GM18951 (cell line): ENCODE results near the gene PRICKLE3.

Experiments used
- POLR2A ChIP-seq: IDR thresholded peaks from 4 replicates; pipeline ENCODE4 v1.6.1; 2011; ENCODE audit warnings: mild to moderate bottlenecking; ENCODE audit not compliant: insufficient read length, insufficient read depth; ENCODE audit errors: extremely low read depth
- in situ Hi-C: fragments of 300-500 bp; cut with MboI; formaldehyde crosslinking; loops from one replicate; pipeline ENCODE4 v1.12.0; 2022; ENCODE audit warnings: low sequenced_read_pairs, mixed read lengths, inconsistent platforms; ENCODE audit not compliant: unreplicated experiment

PRICKLE3 gene

DNA sequence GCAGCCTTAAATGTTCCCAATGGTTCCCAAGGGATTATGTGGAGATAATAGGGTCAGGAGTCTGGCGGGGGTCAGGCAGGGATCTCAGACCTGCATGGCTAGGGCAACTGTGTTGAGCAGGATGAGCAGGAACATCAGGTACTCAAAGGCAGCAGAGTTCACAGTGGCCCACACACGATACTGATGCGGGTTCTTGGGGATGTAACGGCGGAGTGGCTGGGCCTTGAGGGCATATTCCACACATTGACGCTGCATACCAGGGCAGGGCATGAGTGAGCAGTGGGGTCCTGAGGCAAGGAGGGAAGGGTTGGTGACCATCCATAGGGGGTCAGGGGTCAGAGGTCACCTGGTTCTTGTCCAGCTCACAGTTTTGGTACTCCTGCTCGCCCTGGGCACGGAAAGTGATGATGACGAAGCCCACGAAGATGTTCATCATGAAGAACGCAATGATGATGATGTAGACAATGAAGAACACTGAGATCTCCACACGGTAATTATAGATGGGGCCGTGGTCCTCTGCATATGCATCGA, 28.9 kb upstream of the PRICKLE3 start:
- in situ Hi-C loops = no loop called here
- TF ChIP-seq POLR2A = no peak

GRCh38 chrX:49214416-49214815, 28.2 kb upstream of the PRICKLE3 start:
- TF ChIP-seq POLR2A = no peak
- in situ Hi-C loops = no loop called here

GRCh38 chrX:49212861-49213260, 26.7 kb upstream of the PRICKLE3 start:
- in situ Hi-C loops = no loop called here
- TF ChIP-seq POLR2A = no peak

DNA sequence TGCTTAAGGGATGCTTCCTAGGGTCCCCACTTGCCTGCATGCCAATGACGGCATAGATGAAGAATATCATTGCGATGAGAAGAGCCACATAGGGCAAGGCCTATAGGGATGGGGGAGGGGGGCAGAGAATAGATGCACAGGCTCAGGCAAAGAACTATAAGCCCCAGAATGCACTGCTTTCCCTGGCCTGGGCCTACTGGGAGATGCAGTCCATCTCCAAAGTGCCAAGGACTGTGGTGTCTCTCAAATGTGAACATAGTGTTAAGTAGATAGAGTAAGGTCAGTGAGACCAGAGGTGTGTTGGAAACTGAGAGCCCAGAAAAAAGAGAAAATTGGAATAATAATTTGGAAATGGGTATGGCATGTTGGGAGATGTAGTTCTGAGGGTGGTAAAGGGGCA, 26.0 kb upstream of the PRICKLE3 start:
- no peak for TF ChIP-seq POLR2A
- in situ Hi-C loops = no loop called here

GRCh38 chrX:49211074-49211473, 24.9 kb upstream of the PRICKLE3 start:
- no peak for TF ChIP-seq POLR2A
- in situ Hi-C loops = no loop called here

DNA sequence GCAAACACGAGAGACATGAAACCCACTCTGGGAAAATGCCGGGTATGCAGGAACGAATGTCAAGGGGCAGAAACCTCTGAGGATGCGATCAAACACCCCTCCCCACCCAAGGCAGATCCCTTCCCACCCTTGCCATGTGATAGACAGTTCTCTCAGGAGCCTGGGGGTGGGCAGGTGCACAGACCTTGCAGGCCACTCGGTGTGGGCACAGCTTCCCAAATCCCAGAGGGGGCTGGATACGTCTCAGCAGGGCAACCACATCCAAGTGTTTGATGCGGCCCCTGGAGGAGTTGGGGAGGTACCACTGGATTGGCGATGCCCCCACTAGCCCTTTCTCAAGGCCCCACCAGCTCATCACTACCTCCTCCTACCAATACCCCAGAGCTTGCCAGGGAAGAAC, 24.2 kb upstream of the PRICKLE3 start:
- in situ Hi-C loops = no loop called here
- no peak for TF ChIP-seq POLR2A

- in situ Hi-C loops = no loop called here
- TF ChIP-seq POLR2A = no peak
These were observed 23.5 kb upstream of the PRICKLE3 start for GRCh38 chrX:49209434-49210251.

GRCh38 chrX:49208399-49208798, 22.2 kb upstream of the PRICKLE3 start:
- in situ Hi-C loops = no loop called here
- TF ChIP-seq POLR2A = no peak

DNA sequence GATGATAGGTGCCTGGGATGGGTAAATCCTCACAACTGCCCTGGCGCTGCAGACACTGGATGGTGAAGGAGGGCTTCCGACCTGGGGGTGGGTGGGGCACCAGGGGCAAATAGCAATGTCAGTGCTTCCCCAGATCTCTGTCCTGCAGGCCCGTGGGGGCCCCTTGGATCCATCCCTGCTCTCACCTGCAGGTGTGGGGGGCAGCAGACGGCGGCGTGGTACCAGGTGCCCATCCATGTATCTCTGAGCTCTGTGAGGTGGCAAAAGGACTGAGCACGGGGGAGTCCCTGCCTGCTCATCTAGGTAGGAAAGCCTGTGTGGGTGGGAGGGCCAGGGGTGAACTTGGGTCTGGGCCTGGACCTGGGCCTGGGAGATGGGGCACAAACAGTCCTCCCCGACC, 20.4 kb upstream of the PRICKLE3 start:
- no peak for TF ChIP-seq POLR2A
- in situ Hi-C loops = no loop called here

GRCh38 chrX:49205443-49205842, 19.3 kb upstream of the PRICKLE3 start:
- in situ Hi-C loops = no loop called here
- no peak for TF ChIP-seq POLR2A

DNA sequence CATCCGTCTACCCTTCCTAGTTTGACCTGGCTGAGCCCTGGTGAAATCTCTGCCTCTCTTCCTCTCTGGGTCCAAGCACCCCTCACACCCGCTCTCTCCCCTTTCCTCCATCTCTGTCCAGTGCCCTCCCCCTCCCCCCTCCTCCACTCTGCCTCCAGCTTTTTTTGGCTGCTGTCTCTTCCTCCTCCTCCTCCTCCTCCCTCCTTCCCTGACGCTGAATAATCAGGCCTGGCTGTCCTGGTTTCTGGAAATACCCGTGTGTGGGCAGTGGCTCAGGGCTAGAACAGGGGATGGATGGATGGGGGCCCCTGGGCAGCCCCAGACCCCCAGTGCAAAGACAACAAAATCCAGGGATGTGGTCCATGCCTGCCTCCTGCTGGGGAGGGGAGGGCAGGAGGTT, 18.5 kb upstream of the PRICKLE3 start:
- in situ Hi-C loops = no loop called here
- no peak for TF ChIP-seq POLR2A

- in situ Hi-C loops = no loop called here
- no peak for TF ChIP-seq POLR2A
These were observed 17.8 kb upstream of the PRICKLE3 start for GRCh38 chrX:49204017-49204416.

DNA sequence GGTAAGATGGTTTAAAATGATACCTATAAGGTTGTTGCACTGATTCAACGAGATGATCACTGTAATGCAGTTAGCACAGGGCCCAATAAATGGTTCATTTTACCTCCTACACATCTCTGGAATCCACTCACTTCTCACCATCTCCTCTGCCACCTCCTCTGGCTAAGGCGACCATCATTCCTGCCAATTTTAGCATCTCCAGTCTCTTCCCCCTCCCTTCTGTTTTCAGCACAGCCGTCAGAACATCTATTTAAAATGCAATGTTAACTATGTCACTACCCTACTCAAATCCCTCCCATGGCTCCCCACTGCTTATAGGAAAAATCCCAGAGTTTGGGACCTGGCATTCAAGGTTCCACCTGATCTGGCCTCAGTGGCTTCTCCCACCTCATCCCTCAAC, 17.4 kb upstream of the PRICKLE3 start:
- TF ChIP-seq POLR2A = no peak
- in situ Hi-C loops = no loop called here

DNA sequence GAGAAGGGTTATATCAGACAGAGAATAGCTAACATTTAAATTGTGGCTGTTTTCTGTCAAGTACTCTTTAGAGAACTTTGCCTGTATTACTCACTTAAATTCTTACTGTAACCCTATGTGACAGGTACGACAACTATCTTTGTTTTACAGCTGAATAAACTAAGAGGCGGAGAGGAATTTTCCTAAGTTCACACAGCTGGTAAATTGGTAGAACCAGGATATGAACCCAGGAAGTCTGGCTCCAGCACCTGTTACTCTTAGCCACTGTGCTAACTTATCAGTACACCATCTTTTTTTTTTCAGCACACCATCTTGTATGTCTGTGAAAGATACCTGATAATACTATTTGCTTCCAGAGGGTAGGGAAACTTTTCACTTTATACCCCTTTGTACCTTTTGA, 15.8 kb upstream of the PRICKLE3 start:
- TF ChIP-seq POLR2A = no peak
- in situ Hi-C loops = no loop called here

GRCh38 chrX:49199906-49200771, 14.0 kb upstream of the PRICKLE3 start, which contains the start of gene SYP:
SYP (minus strand) TSS chrX:49200193; CDS start chrX:49200186, 7 bp downstream.
- in situ Hi-C loops = no loop called here
- peak; percentile 84 for TF ChIP-seq POLR2A
